Myocyte (in vitro differentiated cells): ENCODE measurements around the gene PAK2. TPM values are rescaled to one million over a fixed set of nuclear protein-coding genes. Genes with fewer than 3 reads are reported as not detected.
"Not testable (repeated sequence)": the region's sequence is repeated elsewhere in the genome, so short reads cannot be mapped to it uniquely, and the experiment has no call there.

Source experiments
- DNase-seq: peaks from one replicate; pipeline ENCODE4 v3.0.0-alpha.2; 2012; ENCODE audit warnings: low read depth
- total RNA-seq: library from RNA; depleted of rRNA; stranded (reverse); fragments of >200 nt; gene quantifications from 2 replicates; pipeline ENCODE4 v1.2.3, GENCODE V29; 2014

PAK2 gene
- total RNA-seq, 1 donor from 2014 or later = 44.5 TPM

GRCh38 chr3:196843435-196844110 is 103.9 kb downstream of the PAK2 start:
- no peak for DNase-seq

DNA sequence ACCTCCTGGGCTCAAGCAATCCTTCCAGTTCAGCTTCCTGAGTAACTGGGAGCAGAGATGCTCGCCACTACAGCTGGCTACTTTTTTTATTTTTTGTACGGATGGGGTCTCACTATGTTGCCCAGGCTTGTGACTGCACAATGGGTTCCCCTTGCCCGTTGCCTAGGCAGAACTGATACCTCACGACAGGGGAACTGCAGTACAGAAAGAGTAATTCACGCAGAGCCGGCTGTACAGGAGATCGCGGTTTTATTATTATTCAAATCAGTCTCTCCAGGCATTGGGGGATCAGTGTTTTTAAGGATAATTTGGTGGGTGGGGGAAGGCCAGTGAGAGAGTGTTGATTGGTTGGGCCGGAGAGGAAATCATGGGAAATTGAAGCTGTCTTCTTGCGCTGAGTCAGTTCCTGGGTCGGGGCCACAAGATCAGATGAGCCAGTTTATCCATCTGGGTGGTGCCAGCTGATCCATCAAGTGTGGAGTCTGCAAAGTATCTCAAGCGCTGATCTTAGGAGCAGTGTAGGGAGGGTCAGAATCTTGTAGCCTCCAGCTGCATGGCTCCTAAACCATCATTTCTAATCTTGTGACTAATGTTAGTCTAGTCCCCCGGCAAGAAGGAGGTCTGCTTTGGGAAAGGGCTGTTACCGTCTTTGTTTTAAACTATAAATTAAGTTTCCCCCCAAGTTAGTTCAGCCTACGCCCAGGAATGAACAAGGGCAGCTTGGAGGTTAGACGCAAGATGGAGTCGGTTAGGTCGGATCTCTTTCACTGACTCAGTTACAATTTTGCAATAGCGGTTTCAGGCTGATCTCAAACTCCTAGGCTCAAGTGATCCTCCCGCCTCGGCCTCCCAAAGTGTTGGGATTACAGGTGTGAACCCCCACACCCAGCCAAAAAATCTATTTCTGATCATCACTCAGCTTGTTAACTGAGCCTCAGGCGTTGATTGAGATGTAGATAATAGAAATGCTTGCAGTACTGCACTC is 104.9 kb downstream of the PAK2 start:
- not testable (repeated sequence) for DNase-seq

DNA sequence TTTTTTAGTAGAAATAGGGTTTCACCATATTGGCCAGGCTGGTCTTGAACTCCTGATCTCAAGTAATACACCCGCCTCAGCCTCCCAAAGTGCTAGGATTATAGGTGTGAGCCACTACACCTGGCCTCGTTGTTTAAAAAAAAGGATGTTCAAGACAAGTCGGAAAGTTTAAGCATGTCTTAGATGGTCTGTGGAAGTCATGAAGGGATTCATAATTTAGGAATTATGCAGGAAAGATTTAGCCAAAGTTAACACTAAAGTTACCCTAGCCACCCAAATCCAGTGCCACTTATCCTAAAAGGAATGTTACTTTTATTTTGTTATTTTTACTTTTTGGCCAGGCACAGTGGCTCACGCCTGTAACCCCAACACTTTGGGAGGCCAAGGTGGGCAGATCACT is 108.7 kb downstream of the PAK2 start:
- DNase-seq = not testable (repeated sequence)

GRCh38 chr3:196849180-196849741 is 109.6 kb downstream of the PAK2 start:
- no peak for DNase-seq

GRCh38 chr3:196863000-196863399 is 123.3 kb downstream of the PAK2 start:
- not testable (repeated sequence) for DNase-seq

- no peak for DNase-seq
Observed at GRCh38 chr3:196867155-196867506, 127.5 kb downstream of the PAK2 start.

DNA sequence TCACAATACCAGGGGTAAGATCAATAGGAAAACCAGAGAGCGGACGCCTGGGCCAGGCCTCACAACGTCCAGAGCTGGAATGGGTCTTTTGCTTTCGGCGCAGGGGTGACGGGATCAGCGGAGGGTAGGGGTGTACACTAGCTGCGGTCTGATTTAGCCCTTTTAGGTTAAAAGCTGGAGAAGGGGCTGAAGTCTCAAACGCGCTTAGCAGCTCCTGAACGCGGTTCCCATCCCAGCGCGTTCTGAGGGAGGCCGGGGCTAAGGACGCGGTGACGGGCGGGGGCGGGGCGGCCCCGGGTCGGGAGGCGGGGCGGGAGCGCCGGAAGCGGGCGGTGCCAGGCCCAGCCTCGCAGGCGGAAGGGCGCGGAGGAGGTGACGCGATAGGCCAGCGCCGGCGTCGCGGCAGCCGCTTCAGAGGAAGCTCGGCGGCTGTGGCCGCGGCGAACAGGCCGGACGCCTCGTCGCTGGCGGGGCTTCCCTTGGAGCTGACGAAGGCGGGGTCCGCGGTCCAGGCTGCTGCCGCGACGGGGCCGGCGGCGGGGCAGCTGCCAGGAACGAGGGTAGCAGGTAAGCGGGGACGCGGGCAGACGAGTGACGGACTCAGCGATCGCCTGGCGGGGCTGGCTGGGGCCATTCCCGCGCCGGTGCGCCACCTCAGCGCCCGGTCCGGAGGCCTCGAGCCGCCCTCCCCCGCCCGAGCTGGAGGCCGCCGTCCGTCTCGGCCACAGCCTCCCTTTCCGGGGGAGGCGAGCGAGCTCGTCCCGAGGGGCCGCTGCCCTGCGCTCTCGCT is 128.0 kb downstream of the PAK2 start, which contains the start of gene SENP5:
Gene SENP5, plus strand, starts transcription at position 414 of the 790 bp plus-strand sequence. CDS start 17,262 bp downstream, outside the sequence.
- peak; percentile 90 for DNase-seq

DNA sequence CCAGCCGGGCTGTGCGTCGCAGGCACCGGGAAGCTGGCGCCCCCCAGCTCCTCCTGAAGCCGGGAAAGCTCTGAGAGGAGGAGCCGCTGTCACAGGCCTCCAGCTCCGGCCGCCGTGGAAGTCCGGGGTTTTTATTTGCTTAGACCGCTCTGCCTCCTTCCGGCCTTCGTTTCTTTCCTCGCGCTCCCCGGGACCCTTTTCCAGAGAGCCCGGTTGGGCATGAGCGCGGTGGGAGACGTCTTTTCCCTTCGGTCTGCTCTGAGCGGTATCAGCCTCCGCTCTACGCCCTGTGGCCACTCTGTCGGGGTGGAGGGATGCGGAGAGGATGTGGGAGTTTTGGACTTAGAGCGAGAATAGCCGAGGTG is 128.6 kb downstream of the PAK2 start:
- peak; percentile 25 for DNase-seq

DNA sequence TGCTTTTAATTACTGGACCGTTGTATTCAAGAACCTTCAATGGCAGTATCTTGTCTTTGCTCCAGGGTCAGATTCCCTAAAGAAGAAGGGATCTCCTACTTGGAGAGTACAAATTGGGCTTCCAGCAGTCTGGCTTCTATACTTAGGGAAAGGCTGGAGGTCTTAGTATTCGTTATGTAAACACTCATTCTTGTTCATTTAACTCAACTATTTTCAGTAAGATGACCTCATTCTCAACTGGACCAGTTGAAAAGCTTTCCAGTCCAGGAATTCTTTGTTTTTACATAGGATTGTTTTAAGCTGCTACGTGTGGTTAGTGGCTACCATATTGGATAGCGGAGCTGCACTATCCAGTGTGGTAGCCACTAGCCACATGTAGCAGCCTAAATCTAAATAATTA is 132.7 kb downstream of the PAK2 start:
- DNase-seq = no peak

GRCh38 chr3:196874511-196875094 is 134.9 kb downstream of the PAK2 start:
- not testable (repeated sequence) for DNase-seq

GRCh38 chr3:196875258-196875657 is 135.6 kb downstream of the PAK2 start:
- no peak for DNase-seq

Other genes with a start within 250 kb of the PAK2 start
- gene RNF168, start 236.1 kb upstream of the PAK2 start, total RNA-seq = 9.2 and 13.2 TPM in 2 replicates
- gene SMCO1, start 224.5 kb upstream of the PAK2 start, total RNA-seq = 0.53 TPM in 1 of 2 replicates, not detected in the other
- gene WDR53, start 171.3 kb upstream of the PAK2 start, total RNA-seq = 5.5 and 8.3 TPM in 2 replicates
- gene FBXO45, start 171.2 kb upstream of the PAK2 start, total RNA-seq = 7.7 and 9.5 TPM in 2 replicates
- 0.59 and 0.99 TPM in 2 replicates for gene NRROS, start 100.2 kb upstream of the PAK2 start, total RNA-seq
- gene CEP19, start 27.6 kb upstream of the PAK2 start, total RNA-seq = 5.9 and 7.2 TPM in 2 replicates
- 27.7 and 34.1 TPM in 2 replicates for gene PIGX, start 27.5 kb upstream of the PAK2 start, total RNA-seq
- gene SENP5, start 128.1 kb downstream of the PAK2 start, total RNA-seq = 42.2 and 48.2 TPM in 2 replicates
- gene NCBP2, start 202.7 kb downstream of the PAK2 start, total RNA-seq = 90.8 and 92.5 TPM in 2 replicates
- gene PIGZ, start 229.0 kb downstream of the PAK2 start, total RNA-seq = 1.9 and 3.1 TPM in 2 replicates